Renal cortical epithelial cell (primary cell): ENCODE data around the gene RERE. TPM values are rescaled to one million over a fixed set of nuclear protein-coding genes. Genes with fewer than 3 reads are reported as not detected.
"Not testable (repeated sequence)": the region's sequence is repeated elsewhere in the genome, so short reads cannot be mapped to it uniquely, and the experiment has no call there.

Source experiments
- DNase-seq: peaks from one replicate; pipeline ENCODE4 v3.0.0-alpha.2; 2011; ENCODE audit warnings: low read depth
- total RNA-seq: library from RNA; depleted of rRNA; stranded (reverse); fragments of >200 nt; gene quantifications from 2 replicates; pipeline ENCODE4 v1.2.3, GENCODE V29; 2014

RERE gene
- total RNA-seq, 1 donor from 2014 or later = 57.8 TPM

DNA sequence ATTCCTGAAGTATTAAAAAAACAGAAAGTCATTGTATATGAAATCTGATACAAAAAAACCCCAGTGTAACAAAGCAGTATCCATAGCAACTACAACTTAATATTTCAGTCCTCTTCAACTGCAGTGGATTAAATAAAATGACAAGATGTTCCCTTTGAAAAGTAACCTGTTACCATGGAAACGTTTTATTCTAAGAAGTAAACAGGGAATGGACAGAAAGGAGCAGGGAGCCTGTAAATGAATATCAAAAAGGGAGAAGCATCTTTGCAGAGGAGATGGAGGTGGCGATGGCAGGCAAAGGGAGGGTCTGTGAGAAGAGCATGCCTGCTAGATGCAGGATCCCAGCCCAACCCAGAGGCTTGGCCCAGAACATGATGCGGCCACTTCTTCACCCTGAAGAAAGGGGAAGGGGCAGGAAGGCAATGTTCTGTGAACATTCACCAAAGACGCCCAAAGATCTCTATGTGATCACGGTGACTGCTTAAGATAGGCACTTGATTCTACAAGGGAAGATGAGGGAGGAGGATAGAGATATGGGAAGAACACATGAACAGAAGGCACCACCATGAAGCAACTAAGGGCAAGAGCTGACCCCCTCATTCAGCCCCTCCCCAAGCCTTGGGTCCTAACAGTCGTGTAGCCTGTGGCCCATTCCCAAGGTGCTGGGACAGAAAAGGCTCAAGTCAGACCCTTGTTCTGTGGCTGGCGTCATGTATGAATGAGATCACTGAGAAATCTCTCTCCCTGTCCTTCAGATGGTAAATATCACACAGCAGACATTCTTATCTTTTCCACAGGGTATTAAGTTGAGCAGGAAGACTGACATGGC, 299.6 kb downstream of the RERE start:
- peak; percentile 61 for DNase-seq

DNA sequence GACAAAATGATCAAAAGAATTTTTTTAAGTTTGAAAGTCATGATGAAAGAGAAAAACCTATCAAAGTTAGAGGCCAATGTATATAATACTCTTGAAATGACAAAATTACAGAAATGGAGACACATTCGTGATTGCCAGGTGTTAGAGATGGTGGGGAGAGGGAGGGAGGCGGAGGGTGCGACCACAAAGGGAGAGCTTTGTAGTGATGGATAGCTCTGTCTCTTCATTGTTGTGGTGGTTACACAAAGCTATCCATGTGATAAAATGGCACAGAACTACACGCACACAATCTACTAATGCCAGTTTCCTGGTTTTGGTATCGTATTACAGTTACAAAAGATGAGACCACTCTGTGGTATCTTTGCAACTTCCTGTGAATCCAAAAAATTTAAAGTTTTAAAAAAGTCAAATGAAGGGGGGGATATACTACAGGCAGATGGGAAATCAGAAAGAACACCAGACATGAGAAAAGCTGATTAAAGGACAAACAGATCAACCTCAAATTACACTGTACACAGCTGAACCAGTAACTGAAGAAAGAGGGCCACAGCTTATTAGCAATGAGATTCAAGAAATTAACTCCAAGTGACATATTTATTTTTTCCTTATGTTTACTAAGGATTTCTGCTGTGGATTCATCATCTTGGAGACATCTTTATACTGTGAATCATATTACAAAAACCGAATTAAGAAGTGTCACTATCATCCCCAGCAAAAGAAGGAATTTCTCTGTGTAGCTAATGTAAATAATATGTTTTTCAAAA, 300.5 kb downstream of the RERE start:
- DNase-seq = no peak

DNA sequence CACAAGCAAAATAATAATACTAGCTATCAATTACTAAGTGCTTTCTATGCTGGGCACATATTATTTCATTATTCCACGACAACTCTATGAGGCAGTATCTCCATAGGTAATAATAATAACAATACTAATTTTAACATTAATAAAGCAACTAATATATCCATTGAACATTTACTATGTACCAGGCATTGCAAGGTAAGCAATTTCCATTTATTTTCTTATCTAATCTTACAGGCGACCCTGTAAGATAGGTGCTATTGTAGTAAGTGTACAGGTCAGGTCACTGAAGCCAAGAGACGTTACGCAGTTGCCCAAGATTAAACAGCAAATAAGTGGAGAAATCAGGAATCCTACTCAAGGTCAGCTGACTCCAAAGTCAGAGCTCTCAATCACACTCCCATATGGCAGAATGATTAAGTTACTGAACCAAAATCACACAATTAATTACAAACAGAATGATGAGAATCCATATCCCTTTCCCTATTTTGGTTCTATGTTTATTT, 301.1 kb downstream of the RERE start:
- DNase-seq = no peak

DNA sequence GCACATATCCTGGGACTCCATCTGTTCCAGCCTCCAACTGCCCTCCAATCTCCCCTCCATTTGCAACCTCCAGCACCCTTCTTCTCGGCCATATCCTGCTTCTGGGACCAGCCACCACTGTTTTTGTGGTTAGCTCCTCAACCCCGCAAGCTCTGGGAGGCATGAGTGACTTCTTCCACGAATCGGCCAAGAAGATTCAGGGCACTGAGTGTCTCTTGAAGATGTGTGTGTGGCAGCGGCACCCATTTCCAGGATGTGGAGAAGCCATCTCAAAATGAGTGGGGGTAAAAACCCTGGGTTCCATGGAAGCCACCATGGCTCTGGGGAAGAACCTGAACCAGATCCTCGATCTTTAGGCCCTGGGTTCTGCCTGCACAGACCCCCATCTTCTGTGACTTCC, 304.9 kb downstream of the RERE start:
- DNase-seq = no peak

DNA sequence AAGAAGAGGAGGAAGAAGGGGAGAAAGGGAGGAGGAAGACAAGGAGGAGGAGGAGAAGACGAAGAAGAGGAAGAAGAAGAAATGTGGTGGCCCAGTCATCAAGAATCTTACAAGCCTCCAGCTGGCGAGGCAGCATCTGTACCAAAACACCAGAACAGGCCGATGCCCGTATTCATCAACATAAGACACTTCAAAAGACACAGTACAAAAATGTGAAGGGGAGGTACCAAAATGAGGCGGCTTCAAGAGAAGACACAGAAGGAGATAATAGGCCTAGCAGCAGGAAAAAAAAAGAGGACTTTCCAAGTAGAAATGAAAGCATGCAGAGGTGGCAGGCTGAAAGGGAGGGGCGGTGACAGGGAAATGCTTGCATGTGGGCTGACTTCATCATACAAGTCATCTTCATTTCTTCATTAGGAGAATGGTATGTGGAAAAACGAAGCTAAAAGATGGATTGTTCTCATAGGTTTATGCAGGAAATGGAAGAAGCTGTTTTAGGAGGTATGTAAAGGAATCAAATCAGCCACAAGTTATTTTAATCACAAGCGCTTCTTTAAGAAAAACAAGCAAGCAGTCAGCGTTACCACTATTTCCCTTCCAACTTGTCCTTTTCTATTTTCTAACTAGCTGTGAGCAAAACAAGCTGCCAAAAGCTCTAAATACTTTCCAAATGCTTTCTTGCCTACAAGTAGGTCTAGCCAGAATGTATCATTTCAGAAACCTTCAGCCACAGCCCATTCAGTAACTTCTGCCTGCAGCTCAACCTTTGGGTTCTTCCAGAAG, 307.2 kb downstream of the RERE start:
- no peak for DNase-seq

DNA sequence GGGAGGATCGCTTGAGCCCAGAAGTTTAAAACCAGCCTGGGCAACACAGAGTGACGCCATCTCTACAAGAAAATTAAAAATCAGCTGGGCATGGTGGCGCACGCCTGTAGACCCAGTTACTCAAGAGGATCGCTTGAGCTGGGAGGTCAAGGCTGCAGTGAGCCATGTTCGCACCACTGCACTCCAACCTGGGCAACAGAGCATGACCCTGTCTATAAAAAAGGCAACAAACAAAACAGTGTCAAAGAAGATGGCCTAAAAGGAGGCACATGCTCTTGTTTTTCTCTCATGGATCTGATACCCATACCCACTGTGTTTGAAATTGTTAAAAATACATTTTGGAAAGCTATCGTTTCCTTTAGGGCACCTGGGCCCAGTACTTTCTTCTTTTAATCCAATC, 307.9 kb downstream of the RERE start:
- no peak for DNase-seq

DNA sequence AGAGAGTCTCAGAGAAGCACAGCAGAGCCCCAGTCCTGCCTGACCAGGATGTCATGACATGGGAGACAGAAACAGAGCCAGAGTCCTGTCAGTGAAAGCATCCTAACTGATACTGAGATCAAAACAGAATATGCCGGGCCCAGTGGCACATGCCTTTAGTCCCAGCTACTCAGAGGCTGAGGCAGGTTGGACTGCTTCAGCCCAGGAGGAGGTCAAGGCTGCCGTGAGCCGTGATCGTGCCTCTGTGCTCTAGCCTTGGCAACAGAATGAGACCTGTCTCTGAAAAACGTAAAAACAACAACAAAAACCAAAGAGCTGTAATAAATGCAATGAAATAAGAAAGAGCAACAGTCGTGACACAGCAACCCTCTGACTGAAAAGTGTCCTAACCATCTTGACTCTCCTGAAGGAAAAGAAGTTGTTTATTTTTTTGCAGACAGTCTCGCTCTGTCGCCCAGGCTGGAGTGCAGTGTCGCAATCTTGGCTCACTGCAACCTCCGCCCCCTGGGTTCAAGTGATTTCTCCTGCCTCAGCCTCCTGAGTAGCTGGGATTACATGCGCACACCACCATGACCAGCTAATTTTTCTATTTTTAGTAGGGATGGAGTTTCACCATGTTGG, 310.3 kb downstream of the RERE start:
- peak; percentile 53 for DNase-seq

DNA sequence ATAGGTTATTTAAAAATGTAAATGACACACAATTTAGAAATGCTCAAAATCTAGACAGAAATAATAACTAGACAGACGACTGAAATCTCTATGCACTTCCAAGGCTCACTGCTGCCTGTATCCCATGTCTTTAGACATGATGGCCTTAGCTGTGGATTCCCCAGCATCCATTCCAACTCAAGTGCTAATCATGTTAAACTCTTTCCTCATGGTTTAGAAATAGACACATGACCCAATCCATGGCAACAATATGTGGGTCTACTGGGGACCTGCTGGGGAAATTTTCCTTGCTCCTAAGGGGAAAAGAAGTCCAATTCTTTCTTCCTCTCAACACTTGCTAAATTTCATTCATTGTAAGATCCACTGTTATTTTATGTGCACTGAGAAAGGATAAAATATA, 311.0 kb downstream of the RERE start:
- no peak for DNase-seq

DNA sequence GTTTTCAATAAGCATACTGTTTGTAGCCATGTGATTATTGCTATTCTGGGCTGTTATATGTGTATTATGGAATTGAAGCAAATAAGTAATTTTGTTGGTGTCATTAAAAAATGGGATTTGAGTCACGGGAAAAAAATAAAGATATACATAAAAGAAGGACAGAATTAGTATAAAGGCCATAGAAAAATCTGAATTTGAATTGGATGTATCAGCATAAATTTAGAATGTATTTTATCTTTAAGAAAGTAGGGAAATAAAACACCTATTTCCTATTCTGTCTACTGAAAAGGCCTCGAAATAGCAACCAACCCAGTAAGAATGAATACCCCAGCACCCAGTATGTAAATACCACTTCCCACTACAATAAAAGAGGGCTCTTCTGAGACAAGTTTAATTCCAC, 313.6 kb downstream of the RERE start:
- no peak for DNase-seq

DNA sequence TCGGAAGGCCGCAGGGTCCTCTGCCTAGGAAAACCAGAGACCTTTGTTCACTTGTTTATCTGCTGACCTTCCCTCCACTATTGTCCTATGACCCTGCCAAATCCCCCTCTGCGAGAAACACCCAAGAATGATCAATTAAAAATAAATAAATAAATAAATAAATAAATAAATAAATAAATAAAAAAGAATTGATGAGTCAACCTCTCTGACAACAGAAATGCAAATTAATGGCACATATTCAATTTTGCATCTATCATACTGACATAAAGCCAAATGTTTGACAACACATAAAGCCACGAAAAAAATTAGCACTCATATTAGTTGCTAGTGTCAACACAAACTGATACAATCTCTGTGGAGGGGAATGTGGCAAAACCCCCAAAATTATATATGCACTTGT, 314.5 kb downstream of the RERE start:
- DNase-seq = not testable (repeated sequence)

DNA sequence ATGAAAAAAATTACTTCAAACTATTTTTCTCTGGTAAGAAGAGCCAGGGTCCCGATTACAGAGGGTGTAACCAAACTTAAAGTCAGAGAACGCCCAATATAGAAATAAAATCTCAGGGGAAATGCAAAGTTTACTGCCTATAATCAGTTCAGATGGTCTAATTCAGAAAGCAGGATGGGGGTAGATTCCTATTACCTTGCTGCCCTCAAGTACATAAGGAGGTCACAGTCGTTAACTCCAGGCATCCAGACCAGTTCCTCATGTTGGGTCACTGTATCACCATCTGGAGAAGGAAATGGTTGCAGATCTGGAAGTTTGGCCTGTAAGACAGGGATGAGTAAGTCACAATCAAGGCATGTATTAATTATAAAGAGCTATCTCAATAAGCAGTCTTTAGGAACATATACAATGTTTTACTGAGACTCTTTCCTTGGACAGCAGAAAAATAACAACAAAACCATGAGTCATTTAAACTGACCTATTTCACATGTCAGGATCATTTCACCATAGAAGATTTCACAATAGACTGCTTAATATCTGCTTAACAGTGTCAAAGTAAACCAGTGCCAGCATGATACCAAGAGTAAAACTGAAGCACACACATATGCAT, 320.1 kb downstream of the RERE start:
- peak; percentile 93 for DNase-seq

DNA sequence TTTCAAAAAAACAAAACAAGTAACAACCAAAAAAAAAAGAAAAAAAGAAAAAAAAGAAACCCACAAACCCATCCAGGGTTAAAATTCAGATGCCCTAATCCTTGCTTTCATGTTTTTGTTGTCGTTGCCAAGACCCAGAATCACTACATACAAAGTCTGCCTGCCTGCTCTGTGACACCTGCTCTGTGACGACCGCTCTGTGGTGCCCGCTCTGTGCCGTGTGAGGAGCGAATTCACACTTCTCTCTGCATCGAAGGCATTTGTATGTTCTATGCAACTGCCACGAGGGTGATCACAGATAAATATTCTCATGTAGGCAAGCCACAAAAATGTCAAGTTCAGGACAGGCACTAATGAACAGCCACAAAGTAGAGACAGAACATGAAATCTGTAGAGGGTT, 321.0 kb downstream of the RERE start:
- no peak for DNase-seq

DNA sequence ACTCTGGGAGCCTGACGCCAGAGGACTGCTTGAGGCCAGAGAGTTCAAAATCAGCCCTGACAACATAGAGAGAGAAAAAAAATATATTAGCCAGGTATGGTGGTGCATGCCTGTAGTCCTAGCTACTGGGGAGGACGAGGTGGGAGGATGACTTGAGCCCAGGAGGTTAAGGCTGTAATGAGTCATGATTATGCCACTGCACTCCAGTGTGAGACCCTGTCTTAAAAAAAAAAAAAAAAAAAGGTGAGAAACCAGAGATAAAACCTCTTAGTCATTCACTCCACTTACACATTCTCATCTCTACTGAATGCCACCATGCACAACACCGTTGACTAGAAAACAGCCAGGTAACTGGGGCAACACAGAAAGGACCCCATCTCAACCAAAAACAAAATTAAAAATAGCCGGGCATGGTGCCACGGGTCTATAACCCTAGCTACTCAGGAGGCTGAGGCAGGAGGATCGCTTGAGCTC, 321.5 kb downstream of the RERE start:
- DNase-seq = peak; percentile 52

DNA sequence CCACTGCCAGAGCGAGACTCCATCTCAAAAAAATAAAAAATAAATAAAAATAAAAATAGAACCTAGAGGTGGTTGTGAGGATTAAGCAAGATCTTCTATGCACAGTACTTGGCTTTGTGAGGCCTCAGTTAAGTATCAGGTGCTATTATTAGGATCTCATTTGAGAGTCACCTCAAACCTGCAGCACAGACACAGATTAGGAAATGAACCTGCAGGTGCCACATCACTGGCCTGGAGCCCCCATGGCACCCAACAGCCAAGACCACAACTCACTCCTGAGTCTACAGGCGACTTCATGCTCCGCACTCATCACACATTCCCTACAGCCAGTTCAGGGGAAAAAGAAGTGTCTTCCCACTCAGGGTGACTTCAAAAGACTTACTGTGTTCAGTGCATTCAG, 322.8 kb downstream of the RERE start:
- no peak for DNase-seq

DNA sequence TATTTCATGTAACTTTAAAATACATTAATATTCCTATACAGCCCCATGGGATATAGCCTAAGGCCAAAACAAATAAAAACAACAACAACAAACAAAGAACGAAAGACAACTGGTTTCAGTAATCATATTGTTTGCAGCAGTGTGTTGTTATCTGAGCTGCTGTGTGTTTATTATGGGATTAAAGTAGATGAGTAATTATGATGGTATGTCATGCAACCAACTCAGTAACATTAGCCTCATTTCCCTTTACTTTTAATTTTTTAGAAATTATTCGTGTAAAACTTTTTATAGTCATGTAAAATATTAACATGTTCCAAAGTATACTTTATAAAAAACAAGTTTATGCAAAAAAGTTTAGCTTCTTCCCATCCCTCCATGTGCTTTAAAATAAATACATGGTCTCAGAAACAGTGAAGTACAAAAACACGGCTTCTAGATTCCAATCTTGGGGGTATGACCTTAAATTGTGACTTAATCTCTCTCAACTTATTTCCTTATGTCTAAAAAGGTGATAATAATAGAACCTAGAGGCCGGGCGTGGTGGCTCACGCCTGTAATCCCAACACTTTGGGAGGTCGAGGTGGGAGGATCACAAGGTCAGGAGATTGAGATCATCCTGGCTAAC, 323.4 kb downstream of the RERE start:
- DNase-seq = no peak

DNA sequence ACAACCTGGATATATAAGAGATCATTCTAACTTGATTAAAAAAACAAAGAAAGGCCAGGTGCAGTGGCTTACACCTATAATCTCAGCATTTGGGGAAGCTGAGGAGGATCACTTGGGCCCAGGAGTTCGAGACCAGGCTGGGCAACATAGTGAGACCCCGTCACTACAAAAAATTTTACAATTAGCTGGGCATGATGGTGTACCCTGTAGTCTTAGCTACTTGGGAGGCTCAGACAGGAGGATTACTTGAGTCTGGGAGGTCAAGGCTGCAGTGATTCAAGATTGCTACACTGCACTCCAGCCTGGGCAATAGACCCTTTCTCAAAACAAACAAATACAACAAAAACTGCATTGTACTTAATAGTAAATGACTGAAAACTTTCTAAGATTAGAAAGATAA, 330.2 kb downstream of the RERE start:
- DNase-seq = no peak

DNA sequence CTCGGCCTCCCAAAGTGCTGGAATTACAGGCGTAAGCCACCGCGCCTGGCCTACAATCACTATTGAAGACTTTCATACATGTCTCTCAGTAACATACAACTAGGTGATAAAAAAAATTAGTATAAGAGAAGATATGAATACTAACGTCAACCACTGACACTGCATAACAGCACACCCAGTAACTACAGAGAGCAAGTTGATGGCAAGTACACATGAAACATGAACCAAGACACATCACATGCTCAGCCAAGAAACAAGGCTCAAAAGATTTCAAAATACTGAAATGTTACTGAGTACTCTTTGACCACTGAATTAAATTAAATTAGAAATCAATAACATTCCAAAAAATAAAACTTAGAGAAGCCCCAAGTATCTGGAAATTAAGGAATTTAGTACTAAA, 331.4 kb downstream of the RERE start:
- DNase-seq = no peak

DNA sequence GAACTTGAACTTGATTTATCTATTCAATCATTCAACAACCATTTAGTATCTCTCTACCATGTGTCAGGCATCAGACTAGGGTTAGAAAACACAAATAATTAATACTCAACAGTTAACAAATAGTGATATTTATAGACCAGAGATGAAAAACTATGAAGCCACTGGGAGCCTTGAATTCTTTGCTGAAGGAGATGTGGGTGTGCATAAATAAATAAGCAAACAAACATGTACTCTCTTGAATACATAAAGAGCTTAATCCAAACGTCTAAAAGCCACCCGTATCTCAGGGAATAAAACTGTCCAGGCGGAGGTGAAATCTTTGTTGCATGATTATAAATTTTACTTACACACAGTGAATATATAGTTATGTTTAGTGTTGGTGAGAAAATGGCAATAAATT, 333.9 kb downstream of the RERE start:
- DNase-seq = no peak

DNA sequence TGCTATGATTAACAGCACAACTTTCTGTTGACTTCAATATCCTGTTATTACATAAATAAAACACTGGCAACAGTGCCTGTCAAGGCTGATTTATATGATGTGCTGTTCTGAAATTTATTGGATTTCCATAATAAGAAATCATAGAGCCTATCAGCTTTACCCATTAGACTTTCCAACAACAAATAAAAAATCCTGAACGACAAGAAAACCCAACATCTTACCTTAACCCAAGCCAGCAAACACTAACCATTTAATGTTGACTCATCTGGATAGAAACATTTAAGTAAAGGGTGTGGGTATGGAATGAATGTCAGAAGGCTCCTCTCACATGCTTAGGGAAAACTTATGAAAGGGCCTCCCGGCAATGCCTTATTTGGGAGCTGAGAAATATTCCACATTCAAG, 334.5 kb downstream of the RERE start:
- DNase-seq = peak; percentile 85

DNA sequence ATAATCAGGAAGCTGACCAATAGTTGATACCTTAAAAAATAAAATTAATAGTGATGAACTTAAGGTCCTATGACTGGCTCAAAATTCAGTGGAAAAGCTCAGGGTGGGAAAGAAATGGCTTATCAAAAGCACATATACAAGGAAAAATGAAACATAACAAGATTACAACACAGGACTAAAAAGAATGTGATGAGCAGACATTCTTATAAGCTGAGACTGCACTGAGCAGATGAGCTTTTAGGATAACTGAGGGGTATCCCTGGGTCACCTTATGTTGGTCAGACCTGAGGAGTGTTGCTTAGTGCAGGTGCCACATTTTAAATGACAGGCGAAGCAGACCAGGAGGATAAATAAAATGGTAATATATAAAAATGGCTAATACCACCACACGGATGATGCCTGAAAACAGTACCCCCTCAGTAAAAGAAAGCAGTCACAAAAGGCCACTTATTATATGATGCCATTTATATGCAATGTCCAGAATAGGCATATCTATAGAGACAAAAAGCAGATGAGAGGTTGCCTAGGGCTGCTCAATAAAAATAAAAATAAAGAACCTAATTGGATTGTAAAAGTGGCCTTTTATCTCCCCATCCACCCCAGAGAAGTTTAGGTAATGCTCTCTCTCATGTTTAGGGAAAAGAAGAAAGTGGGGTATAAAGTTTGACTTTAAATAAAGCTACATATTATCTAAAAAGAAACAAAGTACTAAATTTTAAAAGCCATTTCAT, 335.6 kb downstream of the RERE start:
- no peak for DNase-seq
